ENCODE results near the gene RELN.

DNA sequence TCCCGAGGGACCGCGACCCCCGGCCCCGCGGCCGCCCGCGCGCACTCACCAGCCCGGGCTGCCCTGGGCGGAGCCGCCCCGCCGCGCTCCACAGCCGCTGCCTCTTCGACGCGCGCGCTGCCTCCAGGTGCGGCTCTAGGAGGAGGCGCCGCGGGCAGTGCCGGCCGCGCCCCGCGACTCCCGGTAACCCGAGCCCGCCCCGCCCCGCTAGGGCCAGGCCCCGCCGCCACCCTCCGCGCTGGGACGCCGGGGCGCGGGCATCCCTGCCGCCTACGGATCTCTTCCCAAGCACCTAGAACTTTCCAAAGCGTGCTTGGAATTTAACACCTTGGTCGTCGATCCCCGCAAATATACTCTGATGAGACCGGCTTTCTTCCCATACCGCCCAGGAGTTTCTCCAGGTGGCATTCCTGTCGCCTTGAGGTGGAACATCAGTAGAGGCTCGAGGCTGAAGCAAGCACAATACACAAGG, 543.4 kb downstream of the RELN start, which contains the start of gene SLC26A5:
- TF ChIP-seq TCF7L2 (IDR thresholded peaks at IDR 0.05; ENCODE audit: borderline replicate concordance, low read depth, low read length): no peak
- TF ChIP-seq, protein P1, sequence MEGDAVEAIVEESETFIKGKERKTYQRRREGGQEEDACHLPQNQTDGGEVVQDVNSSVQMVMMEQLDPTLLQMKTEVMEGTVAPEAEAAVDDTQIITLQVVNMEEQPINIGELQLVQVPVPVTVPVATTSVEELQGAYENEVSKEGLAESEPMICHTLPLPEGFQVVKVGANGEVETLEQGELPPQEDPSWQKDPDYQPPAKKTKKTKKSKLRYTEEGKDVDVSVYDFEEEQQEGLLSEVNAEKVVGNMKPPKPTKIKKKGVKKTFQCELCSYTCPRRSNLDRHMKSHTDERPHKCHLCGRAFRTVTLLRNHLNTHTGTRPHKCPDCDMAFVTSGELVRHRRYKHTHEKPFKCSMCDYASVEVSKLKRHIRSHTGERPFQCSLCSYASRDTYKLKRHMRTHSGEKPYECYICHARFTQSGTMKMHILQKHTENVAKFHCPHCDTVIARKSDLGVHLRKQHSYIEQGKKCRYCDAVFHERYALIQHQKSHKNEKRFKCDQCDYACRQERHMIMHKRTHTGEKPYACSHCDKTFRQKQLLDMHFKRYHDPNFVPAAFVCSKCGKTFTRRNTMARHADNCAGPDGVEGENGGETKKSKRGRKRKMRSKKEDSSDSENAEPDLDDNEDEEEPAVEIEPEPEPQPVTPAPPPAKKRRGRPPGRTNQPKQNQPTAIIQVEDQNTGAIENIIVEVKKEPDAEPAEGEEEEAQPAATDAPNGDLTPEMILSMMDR (tag by site-specific recombination; IDR thresholded peaks at IDR 0.05): no peak

Data from HEK293 (cell line).